K562 (cell line): ENCODE data around the gene ACOT4. TPM values are rescaled to one million over a fixed set of nuclear protein-coding genes. Genes with fewer than 3 reads are reported as not detected.

ENCODE experiments used
- ATAC-seq: fragments of 200-7000 bp; cut with Tn5 transposase; 3 replicates; pipeline ENCODE4 v1.9.1; 2020; ENCODE audit warnings: moderate library complexity
- BruUV-seq: library from RNA; stranded (reverse); fragments of 400-500 nt; replicated peaks from 2 replicates; lab custom pipeline; 2021; lab: Mats Ljungman, UMichigan
- CTCF ChIA-PET: fragments of 300-600 bp; formaldehyde crosslinking; extraction: SDS; loops from one replicate; lab custom pipeline; 2021; ENCODE audit warnings: low intra/inter-chr PET ratio; lab: Yijun Ruan, JAX
- POLR2A ChIA-PET: fragments of 300-600, 350-650 bp; sonication (Branson Sonifier 250); formaldehyde crosslinking; extraction: SDS; loops from one replicate; lab custom pipeline; 2021; ENCODE audit warnings: antibody characterized with exemption, inconsistent platforms; lab: Yijun Ruan, JAX
- DNase-seq, 4 experiments: peaks; one replicate each; pipeline versions ENCODE4 v3.0.0 to v3.0.0-alpha.2; 2011 to 2018; ENCODE audit warnings: low spot score in 3 of 4, mixed read lengths in 3 of 4; ENCODE audit errors: extremely low read depth in 1 of 4
- FAIRE-seq: peaks from 2 replicates; lab custom pipeline; 2011; peaks lifted over from hg19 to GRCh38; lab: Jason Lieb, UNC
- H2AFZ ChIP-seq: 2 replicates; pipeline ENCODE4 v1.6.0; 2011; ENCODE audit warnings: low read depth, low read length, control low read depth, inconsistent platforms
- H3K27ac ChIP-seq: fragments of 200-600 bp; 3 replicates; pipeline ENCODE4 v1.8.0; 2011; ENCODE audit warnings: low read depth, mild to moderate bottlenecking, control low read depth, inconsistent platforms, low read length, moderate library complexity, mixed read lengths; ENCODE audit errors: extremely low read depth
- H3K27me3 ChIP-seq, 2 experiments: fragments of 300-600 bp in 1 of 2; 2 replicates in 1 of 2; 3 replicates in 1 of 2; pipeline versions ENCODE4 v1.6.0 to v1.8.0; 2011; ENCODE audit warnings: inconsistent platforms in 2 of 2, low read length in 2 of 2, mild to moderate bottlenecking in 1 of 2, mixed read lengths in 1 of 2, moderate library complexity in 1 of 2; ENCODE audit not compliant: control insufficient read depth in 2 of 2, insufficient read depth in 2 of 2
- H3K36me3 ChIP-seq: fragments of 300-600 bp; 3 replicates; pipeline ENCODE4 v1.8.0; 2011; ENCODE audit warnings: mild to moderate bottlenecking, low read length, inconsistent platforms; ENCODE audit not compliant: control insufficient read depth, insufficient read depth
- H3K4me1 ChIP-seq, 2 experiments: fragments of 200-600 bp in 1 of 2; replicated peaks in 1 of 2; 2 replicates in 1 of 2; 3 replicates in 1 of 2; pipeline versions ENCODE4 v1.5.1 to v1.8.0; 2011; ENCODE audit warnings: inconsistent platforms in 2 of 2, low read length in 2 of 2, mild to moderate bottlenecking in 1 of 2, mixed read lengths in 1 of 2, moderate library complexity in 1 of 2; ENCODE audit not compliant: control insufficient read depth in 2 of 2, insufficient read depth in 2 of 2
- H3K4me2 ChIP-seq: 2 replicates; pipeline ENCODE4 v1.6.1; 2011; ENCODE audit warnings: low read length, control low read depth, inconsistent platforms, mixed read lengths; ENCODE audit not compliant: insufficient read depth
- H3K4me3 ChIP-seq: fragments of 200-600 bp; sonication (generic), shearing (Covaris generic); 2 replicates; pipeline ENCODE4 v1.5.1; 2016; ENCODE audit warnings: control low read depth, inconsistent platforms
- H3K79me2 ChIP-seq: fragments of 200-600 bp; 3 replicates; pipeline ENCODE4 v1.8.0; 2011; ENCODE audit warnings: low read length, inconsistent platforms; ENCODE audit not compliant: control insufficient read depth, insufficient read depth
- H3K9ac ChIP-seq, 2 experiments: 2 replicates each; pipeline versions ENCODE4 v1.6.0 to v1.6.1; 2011; ENCODE audit warnings: low read depth in 2 of 2, low read length in 2 of 2, control low read depth in 1 of 2, inconsistent platforms in 1 of 2, mild to moderate bottlenecking in 1 of 2, mixed read lengths in 1 of 2; ENCODE audit not compliant: insufficient read depth in 1 of 2
- H3K9me1 ChIP-seq: one replicate; pipeline ENCODE4 v1.6.0; 2011; ENCODE audit warnings: inconsistent platforms, mild to moderate bottlenecking, low read length, moderate library complexity; ENCODE audit not compliant: control insufficient read depth, insufficient read depth
- H3K9me3 ChIP-seq: replicated peaks from 2 replicates; pipeline ENCODE4 v1.5.1; 2011; ENCODE audit warnings: low read depth, low read length, inconsistent platforms; ENCODE audit not compliant: control insufficient read depth, insufficient read depth
- H4K20me1 ChIP-seq: replicated peaks from 2 replicates; pipeline ENCODE4 v1.6.1; 2011; ENCODE audit warnings: low read length, inconsistent platforms, mixed read lengths; ENCODE audit not compliant: control insufficient read depth, insufficient read depth
- BRD4 ChIP-seq: fragments of 200-600 bp; sonication (generic); IDR thresholded peaks from 2 replicates; pipeline ENCODE4 v1.6.1; 2017; ENCODE audit warnings: inconsistent platforms
- CTBP1 ChIP-seq: fragments of 450-650 bp; IDR thresholded peaks from 2 replicates; pipeline ENCODE4 v1.6.1; 2016; ENCODE audit warnings: borderline replicate concordance
- FIP1L1 ChIP-seq: fragments of 200-400 bp; formaldehyde crosslinking; IDR thresholded peaks from 2 replicates; pipeline ENCODE4 v1.6.1; 2018; ENCODE audit warnings: mild to moderate bottlenecking, low read depth, low read length; ENCODE audit not compliant: poor library complexity, severe bottlenecking
- HNRNPUL1 ChIP-seq: fragments of 200-400 bp; formaldehyde crosslinking; IDR thresholded peaks from 2 replicates; pipeline ENCODE4 v1.6.1; 2017; ENCODE audit warnings: low read length
- MEIS2 ChIP-seq: fragments of 450-650 bp; IDR thresholded peaks from 2 replicates; pipeline ENCODE4 v1.6.1; 2014; ENCODE audit warnings: mild to moderate bottlenecking; ENCODE audit not compliant: partially characterized antibody
- MXI1 ChIP-seq: IDR thresholded peaks from 2 replicates; pipeline ENCODE4 v1.6.1; 2011; ENCODE audit warnings: low read depth, mild to moderate bottlenecking, improper control_type of control experiment, low read length
- NRF1 ChIP-seq, 2 experiments: fragments of 450-650 bp; IDR thresholded peaks in 1 of 2; conservative IDR thresholded peaks in 1 of 2; 2 replicates each; pipeline ENCODE4 v1.6.1; 2014; ENCODE audit warnings: mild to moderate bottlenecking in 2 of 2
- PHF8 ChIP-seq: fragments of 200-600 bp; sonication (generic); IDR thresholded peaks from 2 replicates; pipeline ENCODE4 v1.6.1; 2012; ENCODE audit warnings: mixed run types, mild to moderate bottlenecking, inconsistent platforms, low read length, moderate library complexity, borderline replicate concordance
- SNIP1 ChIP-seq: fragments of 450-650 bp; IDR thresholded peaks from 2 replicates; pipeline ENCODE4 v1.7.1; 2017; ENCODE audit warnings: low read depth, mild to moderate bottlenecking
- TEAD1 ChIP-seq, 2 experiments: fragments of 450-650 bp in 1 of 2; sonication (generic) in 1 of 2; formaldehyde crosslinking; IDR thresholded peaks; 2 replicates each; pipeline versions ENCODE4 v1.4.0 to v1.8.0; 2020 to 2022; ENCODE audit warnings: mild to moderate bottlenecking in 2 of 2, missing genetic modification reagents in 1 of 2
- THRA ChIP-seq: fragments of 450-650 bp; IDR thresholded peaks from 2 replicates; pipeline ENCODE4 v1.6.1; 2017; ENCODE audit warnings: mild to moderate bottlenecking, moderate library complexity
- ZFP1 ChIP-seq: fragments of 450-650 bp; formaldehyde crosslinking; IDR thresholded peaks from 2 replicates; pipeline ENCODE4 v1.4.0; 2020; ENCODE audit warnings: mild to moderate bottlenecking, mixed read lengths
- ZFX ChIP-seq: sonication (generic); formaldehyde crosslinking; IDR thresholded peaks from 2 replicates; pipeline ENCODE4 v1.8.0; 2022; ENCODE audit warnings: mild to moderate bottlenecking, missing genetic modification reagents, moderate library complexity
- WGBS: fragments of 100-300 bp; shearing (Covaris generic); methylation state at CpG from one replicate; pipeline ENCODE4 v1.1.6; 2016; ENCODE audit warnings: low coverage, mixed read lengths; ENCODE audit not compliant: insufficient coverage; ENCODE audit errors: missing lambda C conversion rate; 5-methylcytosine and 5-hydroxymethylcytosine counted together
- in situ Hi-C: fragments of 300-500 bp; cut with MboI; formaldehyde crosslinking; loops from 4 replicates; pipeline ENCODE4 v1.15.0; 2018; ENCODE audit warnings: inconsistent platforms, mixed read lengths
- intact Hi-C: fragments of 100-400 bp; cut with micrococcal nuclease; formaldehyde crosslinking; loops from 2 replicates; pipeline ENCODE4 v1.14.2; 2022
- polyA plus RNA-seq, 8 experiments: library from polyadenylated mRNA; depleted of rRNA in 4 of 8; stranded (reverse) in 5 of 8; unstranded in 3 of 8; fragments of >200 nt; fragmentation: Nextera tagmentation in 2 of 8; fragmentation: Illumina TruSeq in 1 of 8; extraction: Ambion mirVana in 2 of 8; extraction: Trizol in 1 of 8; gene quantifications; 2 replicates each; pipeline versions ENCODE4 v1.2.1 to v1.2.3, GENCODE V29; 2011 to 2014; ENCODE audit warnings: inconsistent platforms in 1 of 8, missing spikeins in 1 of 8
- total RNA-seq, 7 experiments: library from RNA; depleted of rRNA in 6 of 7; stranded (reverse); fragments of >200 nt in 6 of 7; fragmentation: Illumina TruSeq in 2 of 7; extraction: Trizol in 2 of 7; gene quantifications; 2 replicates each; pipeline versions ENCODE4 v1.2.1 to v1.2.3, GENCODE V29; 2011 to 2021; ENCODE audit warnings: low replicate concordance in 1 of 7

Gene ACOT4
- total and polyA plus RNA-seq, 9 of the 15 experiments (the other 6 are each of a cell fraction or from before 2014, with no cell fraction given): not detected

GRCh38 chr14:73612339-73613045 lies 20.8 kb downstream of the ACOT4 start, which contains the start of gene ACOT6 (continued):
- TF ChIP-seq PHF8: peak; percentile 64; the same call in 1 of the 2 replicates
- peak; percentile 69; the same call in 1 of the 2 replicates for TF ChIP-seq CTBP1
- peak; percentile 79 to 81 for TF ChIP-seq NRF1 (conservative IDR thresholded peaks at IDR 0.05 in 1 of 2, IDR thresholded peaks at IDR 0.05 in 1 of 2)
- no peak for TF ChIP-seq MXI1
- no peak for TF ChIP-seq ZFP1 (CRISPR knock-in tag)
- 0 out of 4 replicates have a peak, but pooled peaks of 1 of the 2 experiments have one; percentile 31 for TF ChIP-seq TEAD1 (CRISPR knock-in tag; IDR thresholded peaks at IDR 0.05)
- TF ChIP-seq BRD4: no peak
- TF ChIP-seq ZFX: peak; percentile 75
- TF ChIP-seq, all 486 proteins: peak for 12

DNA sequence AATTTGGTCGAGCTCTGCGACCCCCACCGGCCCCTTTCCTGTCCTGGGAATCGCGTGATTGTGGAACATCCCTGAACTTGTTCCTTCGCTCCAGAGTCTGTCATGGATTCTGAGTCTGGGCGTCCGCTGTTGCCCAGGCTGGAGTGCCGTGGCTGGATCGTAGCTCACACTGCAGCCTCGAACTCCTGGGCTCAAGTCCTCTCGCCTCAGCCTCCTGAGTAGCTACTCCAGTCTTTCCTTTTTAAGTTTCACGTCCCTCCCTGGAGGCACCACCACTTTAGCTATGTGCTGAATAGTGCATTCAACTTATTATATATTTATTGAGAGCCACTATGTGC lies 21.3 kb downstream of the ACOT4 start:
- H3K9me1 ChIP-seq: no peaks in the 10 kb centered on the region
- H4K20me1 ChIP-seq: no peaks in the 10 kb centered on the region
- no peaks in the 10 kb centered on the region for H3K36me3 ChIP-seq
- CTCF ChIA-PET: no interaction called here
- FAIRE-seq (no peak), DNase-seq (no peak)
- H3K4me1 ChIP-seq: peaks cover 0 to 10% of the 10 kb centered on the region in 2 experiments; a peak in 2 of 5 replicates
- peak overlapping the region; percentile 38 to 84; a peak in 3 of 4 replicates for H3K9ac ChIP-seq
- H3K79me2 ChIP-seq: no peaks in the 10 kb centered on the region
- in situ Hi-C loops: no loop called here
- no peaks in the 10 kb centered on the region for H3K9me3 ChIP-seq
- H3K4me3 ChIP-seq: peak overlapping the region; percentile 43
- no peak overlapping the region for H3K27ac ChIP-seq
- TF ChIP-seq MEIS2 (no peak), THRA (no peak), HNRNPUL1 (no peak), SNIP1 (no peak), FIP1L1 (no peak)
- TF ChIP-seq, all 486 proteins: peak for 0
- POLR2A ChIA-PET: interaction anchor here (1.3 kb wide), 1 partner anchor 13 kb away, joined by 3 read pairs; no protein-coding TSS in a partner anchor
- WGBS: 20% methylated on average over 8 of the region's 13 CpGs
- ATAC-seq: peak; percentile 55
- peak overlapping the region; percentile 82 for H2AFZ ChIP-seq
- BruUV-seq: no TSS peak
- H3K4me2 ChIP-seq: peak overlapping the region; percentile 55; the same call in 1 of the 2 replicates
- no peaks in the 10 kb centered on the region for H3K27me3 ChIP-seq
- intact Hi-C loops: no loop called here
